CD4-positive, alpha-beta T cell treated with Interleukin-17A for 4 hours (primary cell): ENCODE results near the gene ACACB.

Experiments used
- DNase-seq: peaks from one replicate; pipeline ENCODE4 v3.0.0-alpha.2; 2020; ENCODE audit warnings: mixed read lengths

ACACB gene

DNA sequence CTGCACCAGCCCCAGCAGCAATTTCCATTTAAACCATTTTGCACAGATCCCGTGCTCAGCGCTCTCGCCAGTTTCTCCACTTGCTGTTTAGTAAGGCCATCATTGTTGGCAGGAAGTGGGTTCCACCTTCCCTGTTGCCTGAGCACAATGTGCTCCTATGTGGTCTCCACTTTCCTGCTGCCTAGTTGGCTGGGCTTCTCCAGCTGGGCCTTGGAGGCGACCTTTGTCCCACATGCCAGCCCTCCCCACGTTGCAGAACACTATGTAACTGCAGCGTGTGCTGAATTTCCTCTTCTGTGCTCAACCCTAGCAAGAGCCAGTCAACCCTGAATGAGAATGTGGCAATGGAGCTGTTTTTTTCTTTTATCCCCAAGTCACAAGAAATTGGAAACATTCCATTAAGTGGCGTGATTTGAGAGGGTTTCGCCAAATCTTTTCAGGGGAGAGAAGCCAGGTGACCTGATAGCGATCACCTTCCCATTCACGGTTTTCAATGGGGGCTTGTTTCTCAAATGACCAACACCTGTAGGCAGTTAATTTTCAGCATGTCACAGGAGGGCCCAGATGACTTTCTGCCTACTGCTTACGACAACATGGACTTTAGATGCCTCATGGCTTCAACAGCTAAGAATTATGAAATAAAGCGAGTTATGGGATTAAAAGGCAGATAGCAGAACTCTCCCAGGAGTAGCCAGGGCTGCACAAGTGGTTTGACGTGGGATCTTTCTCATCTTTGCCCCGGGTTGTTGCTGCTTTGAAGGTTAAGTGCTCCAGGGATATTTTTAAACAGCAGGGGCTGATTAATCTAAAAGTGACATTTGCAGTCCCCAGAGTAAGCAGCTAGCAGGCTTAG is at the start of gene ACACB:
Gene ACACB (plus strand): TSS at position 830 of the 853 bp plus-strand sequence. CDS start 22,819 bp downstream, outside the sequence.
- no peak for DNase-seq

DNA sequence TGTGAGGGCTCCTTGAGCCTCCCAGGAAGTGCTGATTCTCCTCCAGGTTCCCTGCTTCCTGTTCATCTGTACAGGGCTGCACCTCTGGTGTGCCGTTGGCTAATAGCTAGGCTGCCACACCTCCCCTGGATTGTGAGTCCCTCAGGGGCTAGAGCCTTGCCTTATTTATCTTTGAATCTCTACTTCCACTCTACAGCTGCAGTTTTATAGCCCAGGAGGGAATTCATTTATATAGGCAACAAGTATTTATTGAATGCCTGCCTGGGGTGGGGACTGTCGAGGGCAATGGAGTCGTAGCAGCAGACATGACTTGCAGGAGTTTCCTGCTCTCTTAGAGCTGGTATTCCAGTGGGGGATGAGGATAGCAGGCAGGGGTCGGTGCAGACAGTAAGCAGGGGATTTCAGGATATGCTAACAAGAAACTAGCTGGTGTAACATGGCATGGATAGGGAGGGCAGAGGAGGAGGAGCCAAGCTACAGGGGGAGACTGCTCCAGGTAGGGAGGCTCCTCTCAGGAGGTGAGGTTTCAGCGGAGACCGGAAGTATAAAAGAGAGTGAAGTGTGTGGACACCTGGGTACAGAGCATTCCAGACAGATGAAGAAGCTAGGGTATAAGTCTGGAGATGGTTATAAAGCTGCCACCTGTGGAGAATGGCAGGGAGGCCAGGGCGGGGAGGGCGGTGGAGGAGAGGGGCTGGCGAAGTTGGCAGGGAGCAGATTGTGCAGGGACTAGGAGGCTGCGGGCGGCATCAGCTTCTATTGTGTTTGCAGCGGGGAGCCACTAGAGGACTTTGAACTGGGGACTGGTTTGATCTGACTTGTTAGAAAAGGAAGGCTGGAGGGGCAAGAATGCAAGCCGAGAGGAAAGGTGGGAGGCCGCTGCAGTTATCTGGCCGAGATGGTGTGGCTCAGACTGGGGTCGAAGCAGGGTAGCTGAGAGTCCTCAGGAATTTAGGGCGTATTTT is 46.8 kb upstream of the ACACB start:
- DNase-seq, result no peak

DNA sequence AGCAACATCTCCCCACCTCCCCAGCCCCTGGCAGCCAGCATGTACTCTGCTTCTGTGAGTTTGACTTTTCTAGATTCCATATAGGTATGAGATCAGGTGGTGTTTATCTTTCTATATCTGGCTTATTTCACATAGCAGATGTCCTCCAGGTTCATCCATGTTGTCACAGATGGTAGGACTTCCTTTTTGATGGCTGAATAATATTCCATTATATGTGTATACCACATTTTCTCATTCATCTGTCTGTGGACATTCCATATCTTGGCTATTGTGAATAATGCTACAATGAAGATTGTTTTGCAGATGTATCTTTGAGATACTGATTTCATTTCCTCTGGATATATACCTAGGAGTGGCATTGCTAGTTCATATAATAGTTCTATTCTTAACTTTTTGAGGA is 41.5 kb upstream of the ACACB start:
- DNase-seq, result no peak

DNA sequence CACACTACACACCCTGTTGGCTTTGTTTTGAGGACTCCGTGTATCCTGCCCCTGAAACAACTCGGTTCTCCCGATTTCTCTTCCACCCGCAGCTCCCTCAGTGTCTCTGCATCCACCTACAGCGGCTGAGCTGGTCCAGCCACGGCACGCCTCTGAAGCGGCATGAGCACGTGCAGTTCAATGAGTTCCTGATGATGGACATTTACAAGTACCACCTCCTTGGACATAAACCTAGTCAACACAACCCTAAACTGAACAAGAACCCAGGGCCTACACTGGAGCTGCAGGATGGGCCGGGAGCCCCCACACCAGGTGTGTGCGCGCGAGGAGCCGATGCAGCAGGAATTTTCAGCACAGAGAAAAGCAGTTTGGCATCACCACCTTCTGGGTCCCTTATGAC is 33.6 kb upstream of the ACACB start:
- DNase-seq, result no peak

DNA sequence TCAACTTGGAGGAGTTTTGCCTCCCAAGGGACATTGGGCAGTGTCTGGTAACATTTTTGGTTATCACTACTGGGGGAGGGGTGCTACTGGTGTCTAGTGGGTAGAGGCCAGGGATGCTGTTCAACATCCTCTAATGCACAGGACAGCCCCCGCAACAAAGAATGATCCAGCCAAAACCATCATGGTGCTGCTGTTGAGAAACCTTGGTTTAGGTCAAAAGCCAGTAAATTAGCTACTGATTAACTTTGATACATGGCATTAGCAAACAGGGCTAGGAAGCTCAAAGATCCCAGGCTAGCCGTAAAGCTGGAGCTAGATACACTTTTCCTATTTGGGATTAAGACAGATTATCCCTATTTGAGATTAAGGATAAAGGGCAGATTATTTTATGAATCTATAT is 32.0 kb upstream of the ACACB start:
- DNase-seq, result no peak

DNA sequence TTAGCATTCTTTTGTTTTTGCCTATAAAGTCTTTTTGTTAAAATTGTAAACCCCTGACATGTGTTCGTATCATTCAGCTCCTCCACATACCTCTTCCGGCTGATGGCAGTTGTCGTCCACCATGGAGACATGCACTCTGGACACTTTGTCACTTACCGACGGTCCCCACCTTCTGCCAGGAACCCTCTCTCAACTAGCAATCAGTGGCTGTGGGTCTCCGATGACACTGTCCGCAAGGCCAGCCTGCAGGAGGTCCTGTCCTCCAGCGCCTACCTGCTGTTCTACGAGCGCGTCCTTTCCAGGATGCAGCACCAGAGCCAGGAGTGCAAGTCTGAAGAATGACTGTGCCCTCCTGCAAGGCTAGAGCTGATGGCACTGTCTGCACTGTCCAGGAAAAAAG is 30.8 kb upstream of the ACACB start:
- DNase-seq, result no peak

DNA sequence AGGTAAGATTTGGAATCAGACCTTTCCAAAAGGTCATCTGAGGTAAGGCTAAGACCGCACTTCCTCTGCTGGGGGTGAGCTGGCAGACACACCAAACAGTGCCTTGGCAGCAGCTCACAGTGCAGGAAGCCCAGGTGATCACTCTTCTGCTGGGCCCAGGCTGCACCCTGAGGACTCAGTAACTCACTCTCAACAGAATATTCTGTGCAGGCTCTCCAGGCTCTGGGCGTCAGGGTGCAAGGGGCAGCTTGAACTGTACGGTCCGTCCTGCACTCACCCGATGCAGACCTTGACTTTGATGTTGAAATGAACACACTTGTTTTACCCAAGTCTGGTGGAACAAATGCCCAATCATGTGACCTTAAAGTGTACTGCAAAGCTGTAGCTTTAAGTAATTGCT is 29.1 kb upstream of the ACACB start:
- DNase-seq, result no peak

DNA sequence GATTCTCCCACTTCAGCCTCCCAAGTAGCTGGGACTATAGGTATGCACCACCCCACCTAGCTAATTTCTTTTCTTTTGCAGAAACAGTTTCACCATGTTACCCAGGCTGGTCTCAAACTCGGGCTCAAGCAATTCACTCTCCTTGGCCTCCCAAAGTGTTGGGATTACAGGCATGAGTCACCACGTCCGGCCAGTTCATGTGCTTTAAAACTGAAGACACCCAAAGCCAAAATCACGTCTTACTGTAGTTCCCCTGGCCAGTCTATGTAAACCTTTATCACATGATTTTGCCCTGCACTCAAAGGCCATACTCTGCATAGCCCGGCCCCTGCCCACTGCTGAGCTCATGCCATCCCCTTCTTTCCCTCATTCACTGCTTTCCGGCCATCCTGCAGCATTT is 27.6 kb upstream of the ACACB start:
- no peak for DNase-seq

DNA sequence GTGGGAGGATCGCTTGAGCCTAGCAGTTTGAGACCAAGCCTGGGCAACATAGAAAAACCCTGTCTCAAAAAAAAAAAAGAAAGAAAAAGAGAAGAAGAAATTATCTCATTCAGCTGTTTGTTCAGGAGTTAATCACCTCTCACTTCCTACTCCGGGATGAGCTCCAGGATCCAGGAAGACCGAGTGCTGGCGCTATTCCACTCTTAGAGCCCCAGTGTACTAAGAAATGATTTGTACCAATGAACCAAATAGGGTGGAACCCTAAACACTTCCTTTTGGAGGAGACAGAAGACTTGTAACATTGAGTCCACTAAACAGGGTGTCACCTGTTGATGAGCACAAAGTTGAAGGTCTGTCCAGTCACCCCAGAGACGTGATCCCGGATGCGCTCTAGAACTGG is 26.7 kb upstream of the ACACB start:
- no peak for DNase-seq

DNA sequence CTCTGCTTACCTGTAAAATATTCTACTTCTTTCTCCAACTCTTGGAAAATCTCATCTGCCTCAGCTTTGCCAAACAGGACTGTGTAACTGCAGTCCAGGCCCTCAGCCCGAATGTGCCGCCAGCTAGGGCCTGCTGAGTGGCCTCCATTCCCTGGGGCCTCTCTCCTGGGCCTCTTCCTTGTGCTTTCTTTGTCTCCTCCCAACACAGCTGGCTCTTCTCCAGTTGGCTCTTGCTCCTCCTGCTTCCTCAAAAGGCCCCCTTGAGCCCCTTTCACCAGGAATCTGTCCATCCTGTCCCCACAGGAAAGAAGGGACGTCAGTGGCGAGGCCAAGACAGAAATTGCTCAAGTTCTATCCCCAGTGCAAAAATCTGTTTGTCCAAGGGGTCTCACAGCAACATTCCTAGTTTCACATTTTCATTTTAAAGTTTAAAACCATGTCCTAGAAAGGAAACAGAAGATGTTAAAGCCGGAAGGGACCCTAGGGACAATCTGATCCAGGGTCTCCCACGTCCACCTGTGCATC is 23.8 kb upstream of the ACACB start:
- DNase-seq, result no peak

DNA sequence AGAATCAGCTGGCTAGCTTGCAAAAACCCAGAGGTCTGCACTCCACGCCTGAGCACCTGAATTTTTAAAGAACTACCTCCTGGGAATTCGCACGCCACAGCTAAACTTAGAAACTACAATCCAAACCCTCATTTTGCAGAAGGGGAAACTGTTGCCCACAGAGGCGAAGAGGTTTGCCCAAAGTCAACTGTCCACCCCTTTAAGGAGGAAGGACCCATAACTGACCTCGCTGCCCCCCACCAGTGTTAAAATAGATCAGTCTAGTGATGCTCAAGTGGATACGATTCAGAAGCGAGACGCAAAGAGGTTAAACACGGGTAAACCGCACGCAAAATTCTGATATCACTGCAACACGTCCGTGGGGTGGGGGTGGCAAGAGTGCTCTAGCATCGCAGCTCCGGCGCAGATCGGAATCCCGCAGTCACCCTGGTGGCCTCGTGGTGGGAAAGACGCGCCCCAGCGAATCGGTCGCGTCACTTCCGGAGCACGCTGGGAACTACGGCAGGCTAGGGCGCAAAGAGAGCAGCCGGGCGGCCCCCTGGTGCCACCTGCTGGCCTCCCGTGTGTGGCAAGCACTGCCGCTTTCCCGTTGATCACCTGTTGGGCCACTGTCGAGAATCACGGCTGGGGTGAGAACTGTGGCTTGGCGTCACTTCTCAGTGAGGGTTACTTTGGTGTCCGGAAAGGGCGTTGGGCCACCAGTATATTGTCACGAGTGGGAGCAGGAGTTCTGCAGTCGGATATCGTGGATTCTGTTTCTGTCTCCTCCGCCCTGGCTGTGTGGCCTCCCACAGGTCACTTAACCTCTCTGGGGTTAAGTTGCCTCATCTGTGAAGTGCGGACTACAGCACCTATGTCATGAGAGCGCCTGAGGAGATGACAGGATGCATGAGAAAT is 23.1 kb upstream of the ACACB start, which contains the start of gene ALKBH2:
Gene ALKBH2 (minus strand): TSS at position 451 of the 897 bp plus-strand sequence. CDS start 686 bp downstream, outside the sequence.
- DNase-seq, result peak; percentile 96

DNA sequence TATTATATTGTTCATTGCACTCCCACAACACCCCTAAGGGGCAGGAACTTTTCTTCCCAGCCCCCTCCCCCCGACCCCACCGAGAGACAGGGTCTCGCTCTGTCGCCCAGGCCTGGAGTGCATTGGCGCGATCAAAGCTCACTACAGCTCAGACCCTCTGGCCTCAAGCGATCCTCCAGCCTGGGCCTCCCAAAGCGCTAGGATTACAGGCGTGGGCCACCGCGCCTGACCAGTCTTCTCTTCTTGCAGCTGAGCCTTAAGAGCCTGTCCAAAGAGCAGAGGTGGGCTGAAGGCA is 19.3 kb upstream of the ACACB start:
- DNase-seq, result no peak

DNA sequence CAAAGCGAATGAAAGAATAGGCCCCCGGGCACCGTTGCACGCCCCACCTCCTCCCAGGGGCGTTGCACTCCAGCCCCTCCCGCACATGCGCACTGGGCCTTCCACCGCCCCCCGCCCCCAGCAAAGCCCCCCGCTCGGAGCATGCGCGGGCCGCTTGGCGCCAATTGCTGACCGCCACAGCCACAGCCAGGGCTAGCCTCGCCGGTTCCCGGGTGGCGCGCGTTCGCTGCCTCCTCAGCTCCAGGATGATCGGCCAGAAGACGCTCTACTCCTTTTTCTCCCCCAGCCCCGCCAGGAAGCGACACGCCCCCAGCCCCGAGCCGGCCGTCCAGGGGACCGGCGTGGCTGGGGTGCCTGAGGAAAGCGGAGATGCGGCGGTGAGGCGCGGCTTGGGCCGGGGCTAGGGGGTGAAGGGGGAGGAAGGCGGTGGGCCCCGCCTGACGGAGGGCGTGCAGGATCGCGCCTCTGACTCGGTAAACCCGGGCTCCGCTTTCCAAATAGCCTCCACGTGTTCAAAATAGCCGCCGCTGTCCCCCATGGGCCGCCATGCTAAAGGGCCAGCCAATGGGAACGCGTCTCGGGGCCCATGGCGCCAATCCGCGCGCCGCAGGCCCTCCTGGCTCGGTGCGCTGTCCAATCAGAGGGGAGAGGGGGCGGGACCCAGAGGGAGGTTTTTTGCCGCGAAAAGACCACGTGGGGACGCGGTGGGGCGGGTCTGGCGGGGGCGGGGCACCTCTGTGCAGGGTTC is 18.8 kb upstream of the ACACB start, which contains the start of gene UNG:
Gene UNG (plus strand): TSS at position 163 of the 748 bp plus-strand sequence. CDS start 83 bp downstream, at position 246.
- DNase-seq, result peak; percentile 98

DNA sequence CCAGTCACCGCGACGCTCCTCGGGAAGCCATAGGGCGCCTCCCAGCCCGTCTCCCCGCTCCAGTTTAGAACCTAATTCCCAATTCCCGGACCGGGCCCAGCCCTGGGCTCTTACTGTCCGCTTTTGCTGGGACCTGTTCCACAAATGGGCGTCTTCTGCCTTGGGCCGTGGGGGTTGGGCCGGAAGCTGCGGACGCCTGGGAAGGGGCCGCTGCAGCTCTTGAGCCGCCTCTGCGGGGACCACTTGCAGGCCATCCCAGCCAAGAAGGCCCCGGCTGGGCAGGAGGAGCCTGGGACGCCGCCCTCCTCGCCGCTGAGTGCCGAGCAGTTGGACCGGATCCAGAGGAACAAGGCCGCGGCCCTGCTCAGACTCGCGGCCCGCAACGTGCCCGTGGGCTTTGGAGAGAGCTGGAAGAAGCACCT is 18.2 kb upstream of the ACACB start:
- DNase-seq, result peak; percentile 54

DNA sequence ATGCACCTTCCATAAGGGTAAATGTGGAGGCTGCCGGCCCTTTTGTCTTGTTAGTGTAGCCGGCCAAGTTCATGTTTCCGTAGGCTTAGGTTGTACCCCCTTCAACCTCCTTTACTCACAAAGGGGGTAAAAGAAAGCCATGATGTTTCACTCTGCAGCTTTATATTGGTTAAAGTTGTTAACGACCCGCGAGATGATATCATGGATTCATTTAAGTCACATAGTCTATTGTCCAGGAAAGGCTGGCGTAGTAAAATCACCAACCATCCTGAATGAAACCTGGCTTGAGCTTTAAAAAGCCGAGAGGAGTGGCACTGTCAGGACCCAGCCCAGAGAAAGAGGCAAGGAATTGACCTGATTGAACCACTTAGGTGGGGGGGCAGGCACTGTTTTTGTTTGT is 17.7 kb upstream of the ACACB start:
- DNase-seq, result no peak

DNA sequence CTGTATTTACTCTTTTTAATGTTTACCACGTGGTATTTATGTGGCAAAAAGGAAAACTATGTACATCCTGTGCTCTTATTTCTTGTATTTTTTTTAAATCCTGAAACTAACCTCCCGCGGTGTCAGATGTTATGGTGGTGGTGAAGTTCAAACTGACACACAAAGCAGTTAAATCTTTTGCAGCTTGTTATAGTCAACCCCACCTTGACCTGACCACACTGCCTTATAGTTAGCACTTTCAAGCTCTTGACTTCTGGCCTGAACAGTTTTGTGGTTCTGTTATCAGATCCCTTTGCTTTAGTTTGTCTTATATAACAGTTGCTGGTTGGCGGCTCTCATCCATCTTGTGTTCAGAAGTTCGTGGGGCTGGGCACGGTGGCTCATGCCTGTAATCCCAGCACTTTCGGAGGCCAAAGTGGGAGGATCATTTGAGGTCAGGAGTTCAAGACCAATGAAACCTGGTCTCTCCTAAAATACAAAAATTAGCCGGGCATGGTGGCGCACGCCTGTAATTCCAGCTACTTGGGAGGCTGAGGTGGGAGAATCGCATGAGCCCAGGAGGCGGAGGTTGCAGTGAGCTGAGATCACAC is 16.9 kb upstream of the ACACB start:
- DNase-seq, result no peak

DNA sequence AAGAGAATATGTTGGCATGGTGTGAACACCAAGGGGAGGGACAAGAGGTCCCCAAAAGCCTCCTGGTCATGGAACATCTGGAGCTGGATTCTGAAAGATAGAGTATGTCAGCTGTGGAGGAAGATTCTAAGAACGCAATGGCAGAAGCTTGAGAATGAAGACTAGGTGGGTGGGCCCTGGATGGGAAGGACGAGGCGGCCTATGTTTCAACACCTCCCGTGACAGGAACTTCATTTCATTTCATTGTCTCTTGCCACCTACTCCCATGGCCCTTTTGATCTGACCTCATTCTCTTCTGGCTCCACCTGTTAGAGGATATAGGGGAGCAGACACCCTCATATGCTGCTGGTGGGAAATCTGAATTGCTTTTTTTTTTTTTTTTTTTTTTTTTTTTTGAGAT is 15.6 kb upstream of the ACACB start:
- DNase-seq, result no peak

DNA sequence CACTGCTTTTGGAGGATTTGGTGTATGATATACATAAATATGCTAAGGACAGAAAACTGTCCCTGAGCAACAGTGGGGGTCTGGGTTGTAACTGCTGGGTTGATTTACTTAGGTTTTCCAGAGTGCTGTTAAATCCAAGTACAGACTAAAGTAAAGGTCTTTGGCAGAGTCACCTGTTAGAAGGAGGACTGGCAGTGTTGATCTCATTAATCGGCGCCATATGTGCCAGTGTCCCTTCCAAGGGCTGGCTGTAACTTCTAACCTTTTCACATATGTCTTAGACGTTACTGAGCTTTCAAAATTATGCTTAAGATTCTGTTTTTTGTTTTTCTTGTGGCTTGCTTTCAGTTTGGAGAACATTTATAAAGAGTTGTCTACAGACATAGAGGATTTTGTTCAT is 13.9 kb upstream of the ACACB start:
- DNase-seq, result no peak

DNA sequence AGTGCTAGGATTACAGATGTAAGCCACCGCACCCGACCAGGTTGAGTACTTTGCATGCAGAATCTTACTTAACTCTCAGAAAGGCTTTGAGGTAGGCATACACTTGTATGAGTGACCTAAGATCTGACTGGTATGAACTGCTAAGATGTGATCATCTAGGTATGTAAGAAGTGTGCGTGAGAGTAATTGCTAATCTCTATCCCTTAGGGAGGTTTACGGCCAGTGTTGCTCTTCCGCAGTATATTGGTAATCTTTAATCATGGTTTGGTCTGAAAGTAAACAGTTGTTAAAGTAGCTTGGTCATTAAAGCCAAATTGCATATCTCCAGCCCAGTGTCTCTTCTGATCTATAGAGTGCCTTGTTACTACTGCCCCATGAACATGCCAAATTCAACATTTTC is 11.2 kb upstream of the ACACB start:
- no peak for DNase-seq

DNA sequence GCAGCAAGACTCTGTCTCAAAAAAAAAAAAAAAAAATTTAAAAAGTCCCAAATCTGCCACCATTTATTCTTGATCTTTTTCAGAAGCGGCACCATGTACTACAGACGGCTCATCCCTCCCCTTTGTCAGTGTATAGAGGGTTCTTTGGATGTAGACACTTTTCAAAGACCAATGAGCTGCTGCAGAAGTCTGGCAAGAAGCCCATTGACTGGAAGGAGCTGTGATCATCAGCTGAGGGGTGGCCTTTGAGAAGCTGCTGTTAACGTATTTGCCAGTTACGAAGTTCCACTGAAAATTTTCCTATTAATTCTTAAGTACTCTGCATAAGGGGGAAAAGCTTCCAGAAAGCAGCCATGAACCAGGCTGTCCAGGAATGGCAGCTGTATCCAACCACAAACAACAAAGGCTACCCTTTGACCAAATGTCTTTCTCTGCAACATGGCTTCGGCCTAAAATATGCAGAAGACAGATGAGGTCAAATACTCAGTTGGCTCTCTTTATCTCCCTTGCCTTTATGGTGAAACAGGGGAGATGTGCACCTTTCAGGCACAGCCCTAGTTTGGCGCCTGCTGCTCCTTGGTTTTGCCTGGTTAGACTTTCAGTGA is 6.5 kb upstream of the ACACB start:
- DNase-seq, result no peak

DNA sequence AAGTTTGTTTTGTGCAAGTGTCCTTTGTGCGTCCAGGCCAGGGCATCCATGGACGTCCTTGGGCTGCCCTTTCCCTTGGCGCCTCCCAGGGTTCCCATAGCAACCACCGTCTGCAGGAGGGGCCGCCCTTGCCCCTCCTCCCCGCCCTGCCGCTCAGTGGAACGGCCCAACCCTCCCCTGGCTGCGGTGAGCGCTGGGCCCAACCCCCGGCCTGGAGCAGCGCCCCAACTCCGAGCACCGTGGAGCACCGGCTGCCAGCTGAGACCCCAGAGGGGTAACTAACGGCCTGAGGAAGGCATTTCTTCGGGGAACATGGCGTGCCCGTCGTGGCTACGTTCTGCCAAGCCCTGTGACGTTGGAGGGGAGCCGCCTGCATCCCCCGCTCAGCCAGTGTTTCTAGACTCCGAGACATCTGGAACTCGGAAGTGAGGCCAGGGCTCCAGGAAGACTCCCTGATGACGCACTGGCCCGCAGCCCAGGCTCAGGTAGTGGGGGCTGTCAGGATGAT is 5.3 kb upstream of the ACACB start:
- peak; percentile 74 for DNase-seq
